ENCODE measurements around the gene UBQLN1.

DNA sequence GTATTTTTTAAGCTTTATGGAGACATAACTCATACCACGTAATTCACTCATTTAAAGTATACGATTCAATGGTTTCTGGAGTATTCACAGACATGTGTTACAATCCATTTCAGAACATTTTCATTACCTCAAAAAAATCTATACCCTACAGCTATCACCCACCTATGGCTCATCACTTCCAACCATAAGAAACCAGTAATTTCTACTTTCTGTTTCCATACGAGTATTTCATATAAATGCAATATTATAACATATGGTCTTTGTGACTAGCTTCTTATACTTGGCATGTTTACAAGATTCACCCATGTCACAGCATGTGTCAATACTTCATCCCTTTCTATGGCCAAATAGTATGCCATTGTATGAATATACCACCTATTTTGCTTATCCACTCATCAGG lies 18.8 kb downstream of the UBQLN1 start:
- TF ChIP-seq, protein P1, sequence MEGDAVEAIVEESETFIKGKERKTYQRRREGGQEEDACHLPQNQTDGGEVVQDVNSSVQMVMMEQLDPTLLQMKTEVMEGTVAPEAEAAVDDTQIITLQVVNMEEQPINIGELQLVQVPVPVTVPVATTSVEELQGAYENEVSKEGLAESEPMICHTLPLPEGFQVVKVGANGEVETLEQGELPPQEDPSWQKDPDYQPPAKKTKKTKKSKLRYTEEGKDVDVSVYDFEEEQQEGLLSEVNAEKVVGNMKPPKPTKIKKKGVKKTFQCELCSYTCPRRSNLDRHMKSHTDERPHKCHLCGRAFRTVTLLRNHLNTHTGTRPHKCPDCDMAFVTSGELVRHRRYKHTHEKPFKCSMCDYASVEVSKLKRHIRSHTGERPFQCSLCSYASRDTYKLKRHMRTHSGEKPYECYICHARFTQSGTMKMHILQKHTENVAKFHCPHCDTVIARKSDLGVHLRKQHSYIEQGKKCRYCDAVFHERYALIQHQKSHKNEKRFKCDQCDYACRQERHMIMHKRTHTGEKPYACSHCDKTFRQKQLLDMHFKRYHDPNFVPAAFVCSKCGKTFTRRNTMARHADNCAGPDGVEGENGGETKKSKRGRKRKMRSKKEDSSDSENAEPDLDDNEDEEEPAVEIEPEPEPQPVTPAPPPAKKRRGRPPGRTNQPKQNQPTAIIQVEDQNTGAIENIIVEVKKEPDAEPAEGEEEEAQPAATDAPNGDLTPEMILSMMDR (IDR thresholded peaks at IDR 0.05): no peak
- TF ChIP-seq POLR2AphosphoS5 (IDR thresholded peaks at IDR 0.05): no peak
- TF ChIP-seq POLR2A (IDR thresholded peaks at IDR 0.05): no peak
